Measurements from ENCODE around the gene CRB1.

Gene CRB1

DNA sequence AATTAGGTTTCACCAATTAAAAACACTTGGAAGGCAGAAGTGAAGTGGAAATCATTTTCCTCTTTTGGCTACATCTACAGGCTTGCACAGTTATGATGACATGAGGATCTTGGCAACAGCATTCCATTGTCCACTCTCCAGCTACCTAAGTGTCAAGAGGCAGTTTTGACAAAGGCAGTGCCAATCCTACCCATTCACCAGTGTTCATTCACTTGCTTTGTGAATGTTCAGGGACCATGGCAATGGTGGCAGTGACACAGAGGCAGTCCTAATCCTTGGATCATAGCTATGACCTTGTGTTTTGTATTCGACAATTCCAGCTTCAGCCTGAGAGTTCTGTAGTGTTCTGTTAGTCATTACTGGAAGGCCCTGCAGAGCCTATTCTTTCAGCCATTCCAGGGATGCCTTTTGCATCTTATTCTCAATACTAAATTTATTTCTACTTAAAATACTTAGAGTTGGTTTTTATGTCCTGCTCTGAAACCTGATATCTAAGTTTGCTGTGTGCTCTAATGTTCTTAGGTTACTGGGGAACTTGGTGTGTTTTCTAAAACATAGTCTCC, 36.7 kb downstream of the CRB1 start:
- DNase-seq: no peak

DNA sequence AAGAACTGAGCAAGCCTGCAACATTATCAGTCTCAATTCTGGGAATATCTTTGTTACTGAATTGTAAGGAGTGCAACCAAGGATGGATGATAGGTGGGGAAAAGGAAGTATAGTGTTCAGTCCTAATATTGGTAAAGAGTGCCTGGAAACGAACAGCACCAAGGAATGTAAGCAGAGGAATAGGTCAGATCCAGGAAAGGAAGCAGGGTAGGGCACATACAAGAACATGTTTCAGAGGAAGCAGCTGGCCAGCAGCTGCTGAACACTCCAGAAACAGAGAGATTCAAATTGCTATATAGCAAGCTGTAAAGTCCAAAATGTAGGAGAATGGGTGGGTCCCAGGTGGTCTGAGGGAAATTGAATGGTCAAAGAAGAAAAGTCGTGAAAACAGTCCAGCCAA, 37.9 kb downstream of the CRB1 start:
- DNase-seq: no peak

DNA sequence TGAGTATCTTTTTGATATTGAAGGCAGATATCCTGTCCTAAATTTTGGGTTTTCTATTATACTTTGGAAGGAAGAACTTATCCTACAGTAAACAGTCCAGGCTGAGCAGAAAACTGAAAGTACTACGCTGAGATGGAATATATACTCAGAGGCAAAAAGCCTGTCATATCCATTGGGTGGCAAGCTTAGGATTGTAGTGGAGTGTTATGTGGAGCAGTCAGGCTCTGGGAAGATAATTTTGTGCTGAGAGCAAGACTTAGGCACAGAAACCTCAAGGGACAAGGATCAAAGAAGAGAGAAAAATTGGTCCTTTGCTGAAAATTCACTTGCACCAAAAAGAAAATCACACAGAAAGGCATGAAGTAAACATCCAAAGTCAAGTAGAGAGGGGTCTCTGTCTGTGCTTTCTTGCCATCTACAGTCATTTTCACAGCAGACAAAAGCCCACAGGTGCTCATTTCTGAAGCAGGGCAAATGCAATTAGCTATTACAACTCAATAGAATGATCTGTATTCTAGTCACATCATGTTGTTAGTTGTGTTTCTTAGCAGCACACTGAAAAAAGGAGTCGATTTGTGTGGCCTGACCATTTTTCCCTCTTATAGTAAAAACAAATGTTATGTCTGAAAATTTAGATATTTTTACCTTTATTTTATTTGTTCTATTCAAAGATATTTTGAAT, 38.5 kb downstream of the CRB1 start:
- DNase-seq: no peak

DNA sequence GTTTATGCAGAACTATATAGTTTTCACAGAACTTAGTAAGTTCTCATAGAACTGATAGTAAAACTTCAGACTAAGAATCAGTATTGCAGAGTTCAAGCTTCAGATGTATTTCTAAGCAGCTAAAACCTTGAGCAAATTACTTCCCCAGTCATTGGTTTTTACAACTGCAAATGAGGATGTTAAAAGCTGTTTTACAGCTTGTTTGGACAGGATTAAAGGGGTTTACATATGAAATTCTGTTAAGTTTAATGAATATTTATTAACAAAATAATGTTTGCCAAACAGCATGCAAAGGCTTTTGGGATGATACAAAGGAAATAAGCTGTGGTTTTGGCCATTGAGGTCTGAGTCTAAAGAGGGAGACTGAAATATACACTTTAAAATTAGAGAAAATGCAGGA, 39.1 kb downstream of the CRB1 start:
- no peak for DNase-seq

DNA sequence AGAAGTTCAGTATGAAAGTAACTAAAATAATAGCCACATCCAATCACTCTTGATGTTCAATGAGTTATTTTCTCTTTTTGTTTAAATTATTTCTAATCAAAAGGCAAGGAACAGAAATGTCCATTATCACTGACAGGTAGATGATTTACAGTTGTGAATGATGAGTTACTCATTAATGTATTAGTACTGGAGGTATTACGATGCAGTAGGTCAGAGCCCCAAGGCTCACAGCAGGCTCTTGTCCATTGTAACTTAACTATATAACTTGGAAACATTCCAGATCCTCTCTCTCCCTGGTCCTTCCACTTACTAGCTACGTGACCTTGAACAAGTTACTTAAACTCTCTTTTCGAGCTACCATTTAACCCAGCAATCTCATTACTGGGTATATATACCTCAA, 39.5 kb downstream of the CRB1 start:
- DNase-seq: no peak

DNA sequence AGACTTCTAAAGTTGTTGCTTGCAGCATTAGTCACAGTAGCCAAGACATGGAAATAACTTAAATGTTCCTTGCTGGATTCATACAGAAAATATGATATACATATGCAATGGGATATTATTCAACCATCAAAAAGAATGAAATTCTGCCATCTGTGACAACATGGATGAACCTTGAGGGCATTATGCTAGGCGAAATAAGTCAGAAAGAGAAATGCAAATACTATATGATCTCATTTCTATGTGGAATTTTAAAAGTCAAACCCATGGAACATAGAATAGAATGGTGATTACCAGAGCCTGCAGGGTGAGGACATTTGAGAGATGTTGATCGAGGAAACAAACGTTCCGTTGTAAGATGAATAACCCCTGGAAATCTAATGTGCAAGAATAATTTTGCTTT, 43.0 kb downstream of the CRB1 start:
- no peak for DNase-seq

DNA sequence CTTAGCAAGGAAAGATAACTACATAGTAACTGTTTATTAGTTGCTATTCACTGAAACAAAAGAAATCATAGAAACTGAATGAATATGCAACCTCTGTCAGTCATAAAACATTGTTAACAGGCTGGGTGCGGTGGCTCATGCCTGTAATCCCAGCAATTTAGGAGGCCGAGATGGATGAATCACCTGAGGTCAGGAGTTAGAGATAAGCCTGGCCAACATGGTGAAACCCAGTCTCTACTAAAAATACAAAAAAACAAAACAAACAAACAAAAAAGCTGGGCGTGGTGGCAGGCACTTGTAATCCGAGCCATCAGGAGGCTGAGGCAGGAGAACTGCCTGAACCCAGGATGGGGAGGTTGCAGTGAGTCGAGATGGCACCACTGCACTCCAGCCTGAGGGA, 44.1 kb downstream of the CRB1 start:
- no peak for DNase-seq

DNA sequence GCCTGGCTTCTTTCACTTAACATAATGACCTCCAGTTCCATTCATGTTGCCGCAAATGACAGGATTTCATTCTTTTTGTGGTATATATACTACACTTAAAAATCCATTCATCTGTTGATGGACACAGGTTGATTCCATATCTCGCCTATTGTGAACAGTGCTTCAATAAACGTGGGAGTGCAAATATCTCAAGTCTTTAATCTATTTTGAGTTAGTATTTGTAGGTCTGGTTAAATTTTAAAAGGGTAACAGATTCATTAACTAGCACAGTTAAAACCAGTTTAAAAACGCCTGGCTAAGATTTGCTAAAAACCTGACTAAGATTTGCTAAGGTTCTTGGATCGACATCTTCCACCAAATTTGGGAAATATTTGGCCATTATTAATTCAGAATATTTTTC, 45.7 kb downstream of the CRB1 start:
- DNase-seq: no peak

DNA sequence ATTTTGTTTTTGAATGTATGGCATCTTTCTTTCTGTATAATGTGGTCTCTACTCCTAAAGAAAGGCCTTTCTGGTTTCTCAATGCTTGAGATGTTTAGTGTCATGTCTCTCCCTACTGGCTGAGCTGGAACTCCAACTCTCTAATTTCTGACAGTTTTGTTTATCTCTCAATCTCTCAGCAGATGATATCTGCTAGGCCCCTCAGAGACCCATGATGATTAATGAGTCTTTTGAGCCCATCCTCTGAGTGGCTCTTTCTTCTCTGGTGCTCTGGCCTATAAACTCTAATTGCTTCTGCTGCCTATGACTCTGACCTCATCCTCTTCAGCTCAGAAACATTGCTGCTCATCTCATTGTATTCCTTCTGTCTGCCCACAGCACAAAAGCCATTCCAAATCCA, 46.6 kb downstream of the CRB1 start:
- no peak for DNase-seq

DNA sequence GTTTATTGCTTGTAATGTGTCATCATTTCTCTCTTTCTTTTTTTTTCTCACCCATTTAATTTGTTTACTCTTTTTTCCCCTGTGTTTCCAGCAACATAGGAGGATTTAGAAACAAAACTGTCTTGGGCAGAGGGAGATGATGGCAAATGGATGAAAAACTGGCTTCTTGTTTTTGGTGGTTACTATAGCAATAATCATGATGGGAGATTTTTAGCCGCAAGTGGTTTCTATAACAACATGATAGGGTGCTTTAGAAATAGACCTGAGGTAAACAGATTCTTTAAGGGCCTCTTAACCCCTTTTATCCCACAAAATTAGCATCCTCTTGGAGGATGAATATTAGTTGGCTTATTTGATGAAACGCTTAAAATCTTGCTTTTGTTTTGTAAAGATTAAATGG, 51.6 kb downstream of the CRB1 start:
- no peak for DNase-seq

DNA sequence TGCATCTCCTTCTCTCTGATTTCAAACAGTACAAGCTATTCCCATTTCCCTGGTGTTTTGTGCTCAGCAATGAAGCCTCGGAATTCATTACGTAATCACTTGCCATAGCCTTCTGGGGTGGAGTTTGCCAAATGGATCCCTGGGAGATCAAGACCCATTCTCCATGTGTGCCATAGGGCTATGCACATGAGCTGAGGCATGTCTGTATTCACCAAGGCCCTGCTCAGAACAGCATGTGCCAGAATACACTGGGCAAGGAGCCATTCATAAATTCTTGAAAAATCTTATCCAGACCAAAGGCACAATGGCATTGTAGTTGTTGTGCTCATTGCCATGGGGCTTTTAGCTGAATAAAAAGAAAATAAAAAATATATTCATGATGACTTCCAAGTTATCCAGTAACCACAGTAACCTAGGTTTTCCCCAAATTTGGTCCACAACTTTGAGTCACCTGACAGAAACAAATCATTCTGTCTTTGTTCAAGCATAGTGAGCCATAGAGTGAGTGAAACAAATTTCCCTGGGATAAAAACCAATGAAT, 53.0 kb downstream of the CRB1 start:
- DNase-seq: no peak

DNA sequence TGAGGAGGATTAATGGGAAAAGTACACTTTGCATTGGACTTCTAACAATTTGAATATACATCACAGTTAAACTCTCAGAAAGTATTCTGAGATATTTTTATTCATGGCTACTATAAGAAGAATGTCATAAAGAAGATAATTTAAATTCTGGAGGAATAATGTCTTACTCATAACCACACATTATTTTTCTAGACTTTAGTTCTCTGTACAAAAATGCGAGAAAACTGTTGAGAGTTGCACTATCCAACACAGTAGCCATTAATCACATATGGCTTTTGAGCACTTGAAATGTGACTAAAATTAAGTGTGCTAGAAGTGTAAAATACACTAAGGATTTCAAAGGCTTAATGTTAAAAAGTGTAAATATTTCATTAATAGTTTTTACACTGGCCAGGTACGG, 53.8 kb downstream of the CRB1 start:
- DNase-seq: no peak

DNA sequence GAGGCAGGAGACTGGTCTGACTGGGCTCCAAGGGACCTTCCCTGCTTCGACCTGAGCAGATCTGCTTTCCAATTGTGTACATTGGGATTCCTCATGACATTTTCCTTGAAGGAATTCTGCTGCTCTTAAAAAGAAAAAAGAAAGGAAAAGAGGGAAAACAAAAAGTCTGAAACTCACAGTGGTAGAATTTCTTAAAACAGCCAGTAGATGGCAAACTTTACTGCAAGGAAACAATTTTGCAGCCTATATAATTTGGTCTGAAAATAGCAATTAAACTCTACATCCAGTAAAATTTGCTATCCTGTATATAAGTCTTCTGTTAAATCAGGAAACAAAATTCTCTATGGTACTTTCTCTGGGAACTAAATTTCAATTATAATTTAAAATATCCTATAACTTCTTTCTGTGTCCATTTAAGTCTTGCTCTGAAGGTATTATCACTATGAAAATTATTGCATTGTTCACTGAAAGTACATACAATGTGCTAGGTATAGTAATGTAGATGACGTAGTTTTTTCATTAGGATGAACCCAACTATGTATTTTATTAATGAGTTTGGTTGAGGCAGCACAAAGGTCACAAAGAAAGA, 59.8 kb downstream of the CRB1 start:
- no peak for DNase-seq

DNA sequence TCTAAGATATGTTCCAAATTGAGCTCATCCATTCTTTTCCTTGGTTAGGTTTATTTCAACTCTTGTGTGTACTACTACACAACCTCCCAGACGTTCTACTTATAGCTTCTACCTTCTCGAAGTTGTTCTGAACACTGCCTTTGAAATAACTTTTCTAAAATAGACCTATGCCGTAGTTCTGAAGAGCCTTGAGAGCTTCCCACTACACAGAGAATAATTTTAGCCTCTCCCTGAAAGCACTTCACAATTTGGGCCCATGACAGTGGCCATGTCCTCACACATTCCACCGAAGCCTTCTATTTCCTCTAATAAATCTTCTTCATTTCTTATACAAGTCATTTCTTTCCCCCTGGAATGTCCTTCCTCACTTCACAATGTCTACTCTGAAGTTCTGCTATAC, 62.2 kb downstream of the CRB1 start:
- DNase-seq: no peak

DNA sequence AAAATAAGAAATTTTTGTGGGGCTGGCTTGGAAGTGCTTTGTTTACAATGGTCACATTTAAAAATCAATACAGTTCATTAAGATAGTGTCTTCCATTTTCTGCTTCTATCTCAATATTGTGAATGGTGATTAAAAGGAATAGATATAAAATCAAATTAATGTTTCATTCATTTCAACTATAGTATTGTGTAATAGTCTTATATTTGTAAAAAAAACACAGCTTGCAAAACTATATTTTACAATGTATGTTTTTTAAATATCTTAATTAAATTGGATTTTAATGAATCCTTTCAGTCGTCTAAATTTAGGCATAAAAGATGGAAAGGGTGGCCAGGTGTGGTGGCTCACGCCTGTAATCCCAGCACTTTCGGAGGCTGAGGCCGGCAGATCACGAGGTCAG, 63.5 kb downstream of the CRB1 start:
- no peak for DNase-seq

DNA sequence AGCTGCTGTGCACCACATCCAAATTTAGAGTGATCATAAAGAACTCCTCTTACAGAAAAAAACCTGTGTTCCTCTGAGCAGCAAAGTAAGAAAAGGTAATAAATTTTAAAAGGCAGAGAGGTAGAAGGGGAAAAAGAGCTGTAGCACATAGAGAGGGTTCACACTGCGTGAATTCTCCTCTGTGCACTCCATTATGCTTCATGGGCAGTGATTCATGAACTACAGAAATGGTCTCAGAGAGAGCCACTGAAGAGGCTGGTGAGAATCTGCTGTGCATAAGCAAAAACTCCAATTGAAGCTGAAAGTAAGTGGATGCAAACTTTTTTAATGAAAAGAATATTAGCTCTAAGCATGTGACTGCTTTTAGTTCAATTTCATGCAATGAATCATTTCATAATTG, 65.0 kb downstream of the CRB1 start:
- DNase-seq: no peak

DNA sequence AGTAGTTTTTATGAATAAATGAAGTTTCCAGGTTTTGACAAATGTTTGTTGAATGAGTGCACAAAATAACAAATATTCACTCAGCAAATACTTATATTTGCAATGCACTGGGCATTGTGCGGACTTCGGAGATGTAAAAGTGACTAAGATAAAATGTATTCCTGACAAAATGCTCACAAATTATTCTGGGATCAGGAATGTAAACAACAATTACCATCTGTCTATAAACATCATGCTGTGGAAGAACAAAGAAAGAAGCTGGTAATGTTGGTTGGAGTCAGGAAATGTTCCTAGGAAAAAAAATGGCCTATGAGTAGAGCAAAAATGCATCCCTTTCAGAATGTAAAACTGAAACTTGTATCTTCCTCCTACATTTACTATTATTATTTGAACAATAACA, 68.5 kb downstream of the CRB1 start:
- DNase-seq: no peak

DNA sequence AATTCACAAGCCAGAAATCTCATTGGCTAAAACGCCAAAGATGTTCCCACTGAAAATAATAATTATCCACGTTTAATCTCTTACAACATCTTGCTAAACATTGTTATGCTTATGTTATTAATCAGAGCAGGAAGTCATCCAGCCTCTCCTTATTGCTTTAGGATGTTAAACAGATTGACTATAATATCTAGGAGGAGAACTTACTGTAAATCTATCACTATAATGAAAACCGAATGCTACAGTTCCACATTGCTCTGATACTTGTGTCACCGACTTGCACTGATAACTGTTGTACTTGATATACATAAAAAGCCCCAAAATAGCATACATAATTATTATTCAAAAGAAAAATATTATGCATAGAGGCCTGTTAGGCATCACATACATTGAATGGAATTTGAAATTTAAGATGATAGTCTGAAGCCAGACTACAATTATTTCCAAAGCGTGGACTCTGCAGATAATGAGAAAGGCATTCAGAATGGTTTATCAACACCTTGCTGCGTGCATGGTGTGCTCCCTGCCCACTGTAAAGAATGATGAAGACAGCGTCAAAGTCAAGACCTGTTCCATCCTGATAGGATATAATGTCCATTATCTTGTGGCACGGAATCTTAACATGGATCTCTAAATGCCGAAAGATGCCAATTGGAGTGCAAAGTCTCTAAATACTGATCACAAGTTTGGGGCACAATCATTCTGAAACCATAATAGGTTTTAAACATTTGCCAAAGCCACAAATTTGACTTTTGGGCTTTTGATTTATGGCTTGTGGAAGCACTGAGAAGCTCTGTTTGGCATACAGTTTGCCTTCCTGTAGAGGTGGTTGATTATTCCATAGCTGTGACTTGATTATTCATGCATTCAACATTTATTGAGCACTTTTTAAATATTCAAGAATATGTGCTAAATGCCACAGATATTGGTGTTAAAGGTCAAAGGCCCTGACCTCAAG, 71.3 kb downstream of the CRB1 start:
- DNase-seq: no peak

DNA sequence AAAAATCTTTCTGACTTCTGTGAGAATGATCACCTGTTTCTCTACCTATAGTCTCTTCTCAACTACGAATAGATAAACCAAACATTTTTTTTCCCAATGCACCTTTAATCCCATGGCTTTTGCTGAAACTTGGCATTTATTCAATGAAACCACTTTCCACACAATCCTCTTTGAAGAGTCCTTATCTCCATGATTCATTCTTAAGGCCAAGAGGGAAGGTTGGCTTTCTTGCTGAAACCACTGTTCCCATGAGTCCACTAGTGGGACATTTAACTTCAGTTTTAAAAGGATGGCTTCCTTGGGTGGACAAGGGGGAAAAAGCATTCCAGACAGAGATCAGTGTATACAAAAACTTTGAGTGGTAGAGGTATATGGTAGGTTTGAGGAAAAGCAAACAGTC, 73.6 kb downstream of the CRB1 start:
- no peak for DNase-seq

DNA sequence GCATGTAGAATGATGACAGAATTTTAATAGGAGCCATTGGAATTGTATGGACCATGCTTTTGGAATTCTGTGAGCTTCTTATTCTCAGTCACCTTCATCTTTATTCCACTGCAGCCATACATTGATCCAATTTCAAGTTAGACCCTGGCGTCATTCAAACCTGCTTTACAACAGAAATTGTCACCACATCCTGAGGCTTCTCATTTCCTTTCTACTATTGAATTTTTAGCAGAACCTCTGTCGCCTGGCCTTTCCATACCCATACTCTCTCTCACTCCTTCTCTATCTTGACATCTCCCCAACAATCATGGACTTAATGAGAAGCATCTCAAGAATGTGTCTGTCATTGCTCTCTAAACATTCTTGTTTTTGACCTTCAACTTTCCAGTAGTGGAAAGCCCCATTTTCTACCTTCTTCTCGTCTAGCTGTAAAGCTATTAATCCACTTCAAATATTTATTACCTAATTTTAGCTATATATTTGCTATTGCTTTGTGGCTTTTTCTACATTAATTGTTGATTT, 74.1 kb downstream of the CRB1 start:
- DNase-seq: no peak

DNA sequence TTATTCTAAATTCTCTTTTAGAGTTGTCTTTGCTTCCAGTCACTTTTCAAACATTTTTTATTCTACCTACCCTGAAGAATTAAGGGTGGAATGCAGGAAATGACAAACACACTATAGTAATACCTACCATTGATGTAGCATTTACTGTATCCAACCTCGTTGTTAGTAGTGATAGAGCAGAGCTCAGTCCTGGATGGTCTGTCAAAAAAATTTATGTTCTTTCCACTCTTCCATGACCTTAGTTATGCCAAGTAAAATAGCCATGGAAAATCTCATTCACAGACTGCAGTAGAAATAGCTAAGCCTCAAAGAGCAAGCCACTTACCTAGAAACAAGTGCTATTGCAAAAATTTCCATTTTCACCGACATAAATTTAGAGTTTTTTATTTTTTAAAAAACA, 74.6 kb downstream of the CRB1 start:
- no peak for DNase-seq

DNA sequence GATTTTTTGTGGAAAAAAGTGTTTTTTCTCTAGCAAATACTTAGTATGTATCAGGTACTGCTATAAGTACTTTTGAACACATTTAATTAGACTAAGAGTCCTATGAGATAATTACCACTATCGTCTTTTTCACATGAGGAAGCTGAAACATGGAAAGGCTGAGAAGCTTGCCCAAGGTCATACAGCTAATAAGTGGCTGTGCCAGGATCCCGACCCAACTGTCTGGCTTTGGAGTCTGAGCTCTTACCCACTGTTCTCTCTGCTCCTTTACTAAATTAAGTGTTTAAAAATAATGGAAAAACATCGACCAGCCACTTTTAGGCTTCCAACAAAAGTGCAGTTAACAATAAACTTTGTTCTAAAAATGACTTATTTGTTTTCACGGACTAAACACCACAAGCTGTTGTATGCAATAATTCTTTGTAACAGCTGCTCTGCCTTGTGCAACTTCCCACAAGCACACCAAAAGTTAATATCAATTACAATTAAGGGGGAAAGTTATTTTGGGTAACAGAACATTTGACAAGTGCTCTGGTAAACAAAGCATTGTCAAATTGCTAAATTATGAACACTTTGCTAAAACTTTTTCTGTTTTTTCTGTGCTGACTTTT, 75.7 kb downstream of the CRB1 start:
- DNase-seq: no peak

Data from activated CD4-positive, alpha-beta T cell treated with anti-CD3 and anti-CD28 coated beads for 4 hours (primary cell).